HG02981 (cell line): ENCODE data around the gene GPX2.

Experiments
- ATAC-seq: cut with Tn5 transposase; IDR thresholded peaks from one replicate; pipeline ENCODE4 v1.9.1; 2021; ENCODE audit warnings: mild to moderate bottlenecking, moderate library complexity; ENCODE audit not compliant: unreplicated experiment

GPX2 gene

DNA sequence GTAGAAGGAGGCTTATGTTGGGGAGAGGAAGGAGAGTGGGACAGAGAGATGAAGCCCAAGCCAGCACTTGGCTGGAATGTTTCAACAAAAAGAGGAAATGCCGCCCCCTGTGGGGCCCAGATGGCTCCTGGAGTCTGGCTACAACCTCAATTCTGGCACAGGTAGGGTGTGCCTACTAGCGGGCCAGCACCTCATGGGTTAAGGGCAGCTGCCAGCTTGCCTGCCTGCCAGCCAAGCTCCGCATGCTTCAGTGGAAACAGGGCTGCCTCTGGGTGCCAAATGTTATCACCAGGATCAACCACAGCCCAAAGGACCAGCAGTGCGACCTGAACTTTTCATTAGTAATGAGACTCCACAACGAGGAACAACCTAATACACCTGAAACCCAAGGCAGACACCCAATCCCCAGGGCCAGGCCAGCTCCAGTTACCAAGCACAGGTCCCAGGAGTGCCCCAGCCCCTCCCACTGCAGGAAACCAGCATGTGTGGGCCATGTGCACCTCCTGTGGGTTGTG is 18.3 kb upstream of the GPX2 start:
- ATAC-seq, result no peak

DNA sequence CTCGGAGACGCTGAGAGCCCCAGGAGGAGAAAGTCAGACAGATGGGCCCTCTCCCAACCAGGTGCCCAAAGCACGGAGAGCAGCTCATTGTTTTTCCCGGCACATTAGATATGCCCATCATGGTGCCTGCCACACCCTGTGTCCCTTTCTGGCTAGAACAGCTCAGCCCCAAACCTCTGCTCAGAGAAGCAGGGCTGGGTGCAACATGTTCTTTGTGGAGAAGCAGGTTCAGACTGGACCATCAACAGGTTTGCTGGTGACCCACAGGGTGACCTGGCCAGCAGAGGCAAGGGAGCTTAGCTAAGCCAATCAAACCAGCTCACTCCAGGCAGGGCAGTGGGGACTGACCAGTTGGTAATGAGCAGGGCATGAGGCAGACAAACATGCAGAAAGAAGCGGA is 16.2 kb upstream of the GPX2 start:
- ATAC-seq, result no peak

DNA sequence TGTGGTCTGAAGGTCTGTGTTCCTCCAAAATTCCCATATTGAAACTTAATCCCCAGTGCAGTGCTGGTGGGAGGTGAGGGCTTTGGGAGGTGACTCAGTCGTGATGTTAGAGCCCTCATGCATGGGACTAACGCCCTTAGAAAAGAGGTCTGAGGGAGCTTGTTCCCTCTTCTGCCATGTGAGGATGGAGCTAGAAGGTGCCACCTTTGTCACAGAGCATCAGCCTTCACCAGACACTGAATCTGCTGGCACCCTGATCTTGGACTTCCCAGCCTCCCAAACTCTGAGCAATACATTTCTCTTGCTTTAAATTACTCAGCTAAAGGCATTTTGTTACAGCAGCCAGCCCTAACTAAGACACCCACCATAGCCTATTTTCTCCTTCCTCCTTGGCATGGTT is 15.7 kb upstream of the GPX2 start:
- no peak for ATAC-seq

DNA sequence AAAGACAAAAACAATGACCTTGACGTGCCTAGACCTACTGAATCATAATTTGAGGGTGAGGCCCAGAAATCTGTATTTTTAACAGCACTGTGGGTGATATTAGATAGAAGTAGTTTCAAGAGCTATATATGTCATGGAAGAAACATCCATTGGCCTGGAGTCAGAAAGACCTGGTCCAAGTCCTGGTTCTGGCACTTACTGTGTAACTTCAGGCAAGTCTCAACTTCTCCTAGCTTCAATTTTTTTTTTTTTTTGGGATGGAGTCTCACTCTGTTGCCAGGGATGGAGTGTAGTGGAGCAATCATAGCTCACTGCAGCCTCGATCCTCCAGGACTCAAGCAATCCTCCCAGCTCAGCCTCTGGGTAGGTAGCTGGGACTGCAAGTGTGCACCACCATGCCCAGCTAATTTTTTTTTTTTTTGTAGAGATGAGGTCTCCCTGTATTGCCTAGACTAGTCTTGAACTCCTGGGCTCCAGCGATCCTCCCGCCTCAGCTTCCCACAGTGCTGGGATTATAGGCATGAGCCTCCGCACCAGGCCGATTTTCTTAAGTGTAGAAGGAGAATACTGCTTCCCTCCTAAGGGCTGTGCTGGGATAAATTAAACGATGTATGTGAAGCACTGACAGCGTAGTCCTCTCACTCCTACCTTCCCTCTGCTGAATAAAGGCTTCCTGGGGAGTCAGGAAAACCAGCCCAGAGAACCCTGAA is 14.3 kb upstream of the GPX2 start:
- no peak for ATAC-seq

DNA sequence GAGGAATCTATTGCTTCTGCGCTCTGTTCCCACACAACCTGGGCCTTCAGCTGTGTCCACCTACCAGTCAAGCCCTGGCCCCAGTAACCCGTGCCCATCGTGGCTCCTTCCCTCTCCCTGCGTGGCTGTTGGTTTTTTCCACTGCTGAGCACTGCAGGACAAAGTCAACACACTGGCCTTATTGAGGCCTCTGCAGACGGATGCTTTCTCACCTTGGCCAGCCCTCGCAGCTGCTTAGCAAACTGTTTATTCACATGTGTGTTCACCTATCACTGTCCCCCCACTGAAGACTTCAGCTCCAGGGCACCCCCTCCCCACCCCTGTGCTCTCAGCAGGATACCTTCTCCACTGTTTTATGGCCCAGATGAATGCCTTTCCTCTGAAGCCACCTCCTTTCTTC is 12.8 kb upstream of the GPX2 start:
- no peak for ATAC-seq

DNA sequence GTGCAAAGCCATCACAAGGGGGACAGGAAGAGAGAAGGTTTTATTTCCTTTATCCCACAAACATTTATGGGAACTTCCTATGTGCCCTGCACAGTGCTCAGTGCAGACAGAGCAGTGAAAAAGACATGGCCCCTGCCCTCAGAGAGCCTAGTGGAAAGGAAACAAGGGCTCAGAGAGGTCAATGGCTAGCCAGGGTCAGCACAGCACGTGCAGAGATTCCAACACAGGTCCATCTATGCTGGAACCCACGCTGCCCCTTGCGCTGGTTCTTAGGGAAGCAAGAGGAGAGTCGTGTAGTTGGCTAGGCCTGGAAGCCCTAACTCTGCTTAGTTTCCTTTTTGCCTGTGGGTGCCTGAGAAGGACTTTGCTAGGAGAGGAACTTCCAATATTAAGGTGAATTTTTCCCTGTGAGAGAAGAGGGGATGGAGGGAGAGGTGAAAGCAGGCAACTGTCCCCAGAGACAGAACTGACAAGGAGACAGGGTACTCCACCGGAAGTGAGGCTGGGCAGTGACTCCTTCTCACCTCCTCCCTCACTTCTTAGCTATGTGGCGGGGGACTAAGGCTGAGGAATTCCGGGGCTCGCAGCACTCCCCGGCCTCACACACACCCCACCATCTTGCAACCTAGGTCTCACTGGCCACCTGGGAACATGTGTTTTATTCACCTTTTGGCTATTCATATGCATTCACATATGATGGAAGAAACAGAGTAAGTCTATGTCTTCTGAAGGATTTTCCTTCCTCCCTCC is 12.1 kb upstream of the GPX2 start:
- no peak for ATAC-seq

DNA sequence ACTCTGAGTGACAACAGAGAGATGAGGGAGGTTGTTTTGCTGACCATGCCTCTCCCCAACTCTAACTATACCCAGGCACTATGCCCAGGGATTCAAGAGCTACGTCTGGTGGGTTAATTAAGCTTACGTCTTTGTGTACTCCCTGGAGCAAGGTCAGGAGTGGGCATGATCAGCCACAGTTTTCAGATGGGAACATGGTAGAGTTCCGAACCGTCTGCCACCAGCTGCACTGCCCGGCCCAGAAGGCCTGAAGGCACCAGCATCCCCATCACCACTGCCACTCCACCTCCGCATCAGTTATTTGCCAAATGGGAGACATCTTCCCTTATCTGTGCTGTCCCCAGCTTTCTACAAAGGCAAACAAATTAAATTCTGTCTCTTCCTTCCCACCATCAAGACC is 11.1 kb upstream of the GPX2 start:
- no peak for ATAC-seq

DNA sequence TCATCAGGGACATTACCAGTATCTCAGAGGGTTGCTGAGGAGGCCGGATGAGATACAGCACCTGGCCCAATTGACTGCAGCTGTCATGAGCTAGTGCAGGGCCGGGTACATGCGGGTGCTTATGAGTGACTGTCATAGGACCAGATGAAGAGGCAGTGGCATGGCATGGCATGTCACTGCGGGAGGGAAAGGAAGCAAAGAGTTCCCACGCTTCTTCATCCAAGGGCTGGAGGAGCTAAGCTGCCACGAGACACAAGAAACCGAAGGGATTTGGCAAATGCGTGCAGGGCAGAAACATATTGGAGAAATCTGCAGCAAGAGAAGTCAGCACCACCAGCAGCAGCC is 10.7 kb upstream of the GPX2 start:
- no peak for ATAC-seq

DNA sequence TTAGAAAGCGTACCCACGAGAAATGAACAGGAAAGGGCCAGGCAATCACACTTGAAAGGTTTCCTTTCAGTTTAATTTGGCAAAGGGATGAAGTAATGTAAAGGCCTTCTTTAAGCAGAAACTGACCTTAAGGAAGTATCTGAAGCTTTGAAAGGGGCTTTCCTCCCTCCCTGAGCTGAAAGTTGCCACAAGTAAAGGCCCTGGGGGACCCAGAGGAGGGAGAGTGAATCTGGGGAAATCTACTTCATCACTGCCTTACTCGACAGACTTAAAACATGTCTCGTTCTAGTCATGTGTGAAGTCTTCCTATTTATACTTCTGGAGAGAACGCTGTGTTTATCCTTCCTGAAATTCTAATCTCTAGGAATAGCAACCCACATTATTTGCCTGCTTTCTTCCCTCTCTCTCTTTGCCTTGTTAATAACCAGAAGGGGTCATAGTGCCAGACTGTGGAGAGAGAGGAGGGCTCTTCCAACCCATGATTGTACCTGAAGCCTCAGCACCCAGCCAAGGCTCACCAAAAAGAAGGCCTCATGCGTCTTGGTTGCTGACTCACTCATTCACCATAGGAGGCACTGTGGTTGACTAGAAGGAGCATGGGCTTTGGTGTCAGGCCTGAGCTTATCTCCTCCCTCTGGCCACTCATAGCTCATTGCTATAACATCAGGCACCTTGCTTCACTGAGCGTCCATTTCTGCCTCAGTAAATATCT is 10.2 kb upstream of the GPX2 start:
- peak; percentile 63 for ATAC-seq

DNA sequence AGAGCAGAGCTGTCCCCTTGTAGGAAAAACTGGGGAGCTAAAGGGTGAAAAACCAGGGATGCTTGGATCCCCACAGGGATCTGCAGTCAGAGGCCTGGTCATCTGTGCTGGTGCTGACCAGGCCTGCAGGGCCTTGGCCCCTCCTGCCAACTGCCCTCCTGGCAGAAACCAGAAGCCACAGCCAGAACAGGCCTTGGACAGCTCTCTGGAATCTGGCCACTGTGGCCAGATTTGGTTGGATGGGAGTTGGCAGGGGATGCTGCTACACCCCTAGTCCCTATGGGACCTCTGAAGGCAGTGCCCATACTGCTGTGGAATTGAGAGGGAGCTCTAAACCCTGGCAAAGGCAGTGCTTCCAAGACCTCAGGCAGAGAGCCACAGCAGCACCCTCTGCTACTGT is 9.2 kb upstream of the GPX2 start:
- no peak for ATAC-seq

DNA sequence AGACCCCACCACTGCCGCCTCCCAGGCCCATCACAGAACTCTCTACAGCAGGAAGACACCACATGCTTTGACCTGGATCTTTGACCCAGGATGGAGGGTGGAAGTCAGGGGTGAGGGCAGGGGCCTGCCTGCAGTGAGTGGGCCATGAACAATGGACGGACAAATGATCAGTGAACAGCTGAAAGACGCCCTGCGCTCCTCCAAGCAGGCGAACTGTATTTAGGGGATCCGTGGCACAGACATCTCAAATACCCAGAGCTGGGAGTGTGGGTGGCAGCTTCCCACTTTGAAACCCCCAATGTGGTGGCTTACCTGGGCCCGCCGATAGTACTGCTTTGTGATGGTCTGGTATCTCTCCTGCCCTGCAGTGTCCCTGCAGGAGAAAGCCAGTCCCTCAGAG is 8.7 kb upstream of the GPX2 start:
- ATAC-seq, result no peak

DNA sequence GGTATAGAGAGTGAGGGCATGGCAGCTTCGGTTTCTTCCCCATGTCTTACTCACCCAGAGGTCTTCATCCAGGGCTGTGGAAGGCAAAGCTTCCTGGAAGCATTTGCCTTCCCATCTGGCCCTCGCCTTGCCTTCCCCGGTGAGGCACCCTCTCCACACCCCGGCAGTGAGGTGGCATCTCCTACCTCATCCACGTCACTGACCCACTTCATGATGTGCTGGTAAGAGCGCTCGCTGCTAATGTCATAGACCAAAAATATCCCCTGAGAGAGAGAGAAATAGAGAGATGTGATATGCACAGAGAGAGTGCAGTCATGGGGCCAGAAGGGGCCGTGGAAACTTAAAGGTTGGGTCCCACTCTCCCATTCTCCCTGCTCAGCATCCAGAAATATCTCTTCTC is 8.3 kb upstream of the GPX2 start:
- ATAC-seq, result no peak

DNA sequence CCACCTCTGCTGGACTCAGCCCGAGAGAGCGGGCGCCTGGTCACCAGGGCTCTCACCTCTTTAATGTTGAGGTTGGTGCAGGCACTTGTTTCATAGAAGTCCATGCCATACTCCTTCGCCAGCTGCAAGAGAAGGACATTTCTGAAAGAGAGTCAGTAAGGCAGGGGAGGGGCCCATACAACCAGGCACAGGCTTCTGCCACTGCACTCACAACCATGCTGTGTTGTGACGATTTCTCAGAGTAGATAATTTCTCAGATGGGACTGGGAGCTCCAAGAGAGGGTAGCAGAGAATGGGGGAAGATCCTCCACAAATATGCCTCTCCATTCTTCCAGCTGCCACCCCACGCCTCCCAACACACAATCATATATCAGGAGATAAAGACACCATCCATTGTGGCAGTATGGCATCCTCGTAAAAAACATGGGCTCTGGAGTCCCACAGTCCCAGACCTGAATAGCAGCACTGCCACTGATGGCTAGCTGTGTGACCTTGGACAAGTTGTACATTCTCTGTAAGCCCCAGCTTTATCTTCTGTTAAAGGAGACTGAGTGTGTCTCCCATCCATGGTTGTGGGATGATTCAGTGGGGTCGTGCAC is 6.2 kb upstream of the GPX2 start:
- ATAC-seq, result no peak

DNA sequence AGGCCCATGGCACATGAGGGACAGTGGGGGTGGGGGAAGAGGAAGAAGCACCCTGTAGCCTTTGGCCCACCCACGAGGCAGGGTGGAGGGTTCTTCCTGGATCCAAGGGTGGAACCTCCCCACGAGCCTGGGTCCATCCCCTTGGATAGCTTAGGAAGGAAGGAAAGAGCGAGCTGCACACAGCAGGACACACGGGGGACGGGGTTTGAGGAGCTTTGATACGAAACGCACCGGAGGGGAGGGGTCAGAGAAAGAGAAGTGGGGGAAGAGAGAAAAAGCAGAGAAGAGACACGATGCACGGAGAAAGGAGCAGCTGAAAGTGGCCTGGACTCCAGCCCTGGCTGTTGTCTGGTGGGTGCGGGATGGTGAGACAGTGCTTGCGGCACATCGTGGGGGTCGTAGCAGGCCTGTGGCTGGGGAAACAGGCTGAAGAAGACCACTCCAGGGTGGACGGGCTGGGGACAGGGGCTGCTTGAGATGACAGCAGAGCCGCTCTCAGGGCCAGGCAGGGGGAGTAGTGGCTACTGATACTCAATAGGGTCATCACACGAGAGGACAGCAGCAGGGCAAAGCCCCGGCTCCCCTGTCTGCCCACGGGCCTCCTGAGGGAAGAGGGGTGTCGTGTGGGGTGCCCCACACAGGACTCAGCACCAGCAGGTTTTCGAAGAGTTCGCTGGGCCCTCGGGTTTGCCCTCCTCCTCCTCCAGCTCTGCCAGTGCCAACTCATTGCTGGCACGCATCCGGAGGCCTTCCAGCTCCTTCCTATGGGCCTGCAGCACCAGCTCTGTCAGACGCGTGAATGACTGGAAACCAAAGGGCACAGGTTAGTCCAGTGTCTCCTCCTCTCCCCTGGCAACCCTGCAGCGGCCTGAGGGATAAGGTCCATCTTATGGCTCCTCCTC is 5.4 kb upstream of the GPX2 start:
- ATAC-seq, result no peak

DNA sequence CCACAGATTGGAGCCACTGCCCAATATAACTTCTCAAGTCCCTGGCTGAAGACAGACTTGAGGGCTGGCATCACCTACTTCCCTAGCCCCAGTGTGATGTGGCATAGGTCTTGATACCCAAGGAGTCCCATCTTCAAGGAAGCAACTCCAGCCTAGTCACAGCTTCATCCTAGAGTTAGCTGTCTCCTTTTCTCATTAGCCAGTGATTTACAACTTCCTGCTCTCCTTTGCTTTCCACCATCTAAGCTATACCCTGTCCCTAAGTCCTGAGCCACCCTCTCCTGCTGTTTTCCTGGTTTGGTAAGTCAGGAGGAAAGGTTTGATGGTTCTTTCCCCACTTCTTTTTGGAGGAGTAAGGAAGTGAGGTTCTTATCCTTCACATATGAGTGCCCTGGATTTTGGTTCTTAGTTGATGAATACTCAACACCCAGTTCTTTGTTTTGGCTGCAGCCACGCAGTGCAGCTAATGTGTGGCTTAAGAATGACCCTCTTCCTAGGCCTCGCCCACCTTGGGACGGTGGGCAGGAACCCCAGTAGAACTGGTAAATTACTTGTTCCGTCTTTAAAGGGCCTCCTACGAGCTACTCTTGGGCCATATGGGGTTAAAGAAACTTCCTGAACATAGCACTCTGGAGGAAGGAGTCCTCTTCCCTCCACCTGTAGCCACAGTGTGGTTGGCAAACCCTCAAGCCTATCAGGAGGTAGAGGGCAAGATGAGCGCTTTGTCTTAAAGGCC is 3.9 kb upstream of the GPX2 start:
- ATAC-seq, result no peak

DNA sequence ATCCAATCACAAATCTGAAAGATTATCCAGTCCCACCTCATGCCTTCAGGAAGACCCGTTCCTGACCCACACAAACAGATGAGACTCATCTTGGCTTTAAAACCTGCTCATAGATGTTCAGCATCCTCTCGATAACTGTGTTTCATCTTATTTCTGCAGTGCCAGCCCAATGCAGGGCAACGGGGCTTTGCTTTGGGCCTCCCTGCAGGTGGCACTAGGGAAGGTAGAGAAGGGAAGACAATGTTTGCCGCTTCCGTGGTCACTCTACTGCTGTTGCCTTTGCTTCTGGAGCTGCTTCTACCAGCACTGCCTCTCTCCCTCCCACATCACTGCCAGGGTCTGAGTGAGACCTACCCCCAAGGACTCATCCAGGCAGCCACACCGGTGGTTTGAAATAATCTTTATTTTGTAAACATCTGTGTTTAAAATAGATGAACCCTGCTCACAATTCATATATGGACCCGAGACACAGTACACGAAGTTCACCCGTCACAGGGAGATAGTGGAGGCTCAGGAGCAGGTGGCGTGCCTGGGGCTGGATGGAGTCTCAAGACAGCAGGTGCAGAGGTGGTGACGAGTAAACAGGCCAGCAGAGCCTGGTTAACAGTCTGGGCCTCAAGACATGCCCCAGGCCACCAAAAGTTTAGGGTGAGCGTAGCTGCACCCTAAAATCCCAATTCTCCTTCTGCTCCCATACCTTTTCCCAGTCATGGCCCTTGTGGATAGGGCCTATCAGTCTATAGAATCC is 3.1 kb upstream of the GPX2 start:
- no peak for ATAC-seq

DNA sequence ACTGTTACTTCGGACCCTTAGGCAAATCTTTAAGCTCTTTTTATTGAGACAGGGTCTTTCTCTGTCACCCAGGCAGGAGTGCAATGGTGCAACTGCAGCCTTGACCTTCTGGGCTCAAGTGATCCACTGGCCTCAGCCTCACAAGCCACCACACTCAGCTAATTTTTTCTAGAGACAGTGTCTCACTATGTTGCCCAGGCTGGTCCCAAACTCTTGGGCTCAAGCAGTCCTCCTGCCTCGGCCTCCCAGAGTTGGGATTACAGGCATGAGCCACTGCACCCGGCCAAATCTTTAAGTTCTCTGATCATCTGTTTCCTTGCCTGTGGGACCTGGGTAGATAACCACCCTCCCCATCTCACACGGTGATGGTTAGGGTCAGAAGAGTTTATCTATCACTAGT is 2.3 kb upstream of the GPX2 start:
- ATAC-seq, result no peak

DNA sequence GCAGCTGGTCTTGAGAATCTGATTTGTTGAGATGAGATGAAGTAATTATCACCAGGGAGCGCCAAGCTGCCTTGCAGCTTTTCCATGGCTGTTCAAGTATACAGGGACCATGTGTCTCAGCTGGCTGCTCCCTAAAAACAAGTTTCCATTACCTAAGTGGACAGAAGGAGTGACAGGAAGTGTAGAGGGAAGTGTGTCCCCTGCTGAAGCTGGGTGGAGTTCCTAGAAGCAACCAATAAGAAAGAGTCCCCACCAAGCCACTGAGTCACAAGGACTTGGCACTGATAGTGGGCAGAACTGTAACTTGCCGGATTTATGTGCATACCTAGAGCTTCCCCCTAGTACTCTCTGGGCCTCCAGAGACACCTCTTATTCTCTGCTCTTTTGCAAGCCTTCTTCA is 1.5 kb upstream of the GPX2 start:
- ATAC-seq, result no peak

DNA sequence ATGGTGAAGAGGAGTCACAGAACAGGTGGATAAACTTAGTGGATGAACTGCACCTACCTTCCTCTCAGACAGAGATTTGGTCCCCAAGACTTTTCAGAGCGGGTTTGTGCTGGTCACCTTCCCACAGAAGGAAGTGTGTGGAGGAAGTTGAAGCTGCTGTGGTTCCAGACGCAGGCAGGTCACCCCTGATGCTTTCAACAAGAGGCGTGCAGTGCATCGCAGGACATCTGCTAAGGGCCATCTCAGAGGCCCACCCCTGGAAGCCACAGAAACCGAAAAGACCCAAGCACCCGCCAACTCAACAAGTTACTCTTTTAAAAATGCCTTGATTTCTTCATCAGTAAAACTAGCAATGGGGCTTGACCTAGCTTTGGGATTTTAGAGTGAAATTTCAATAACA is 1.0 kb upstream of the GPX2 start:
- no peak for ATAC-seq
